KMS-11 (cell line): ENCODE measurements around the gene STARD9.
"Not testable (repeated sequence)": the region's sequence is repeated elsewhere in the genome, so short reads cannot be mapped to it uniquely, and the experiment has no call there.

Source experiments
- H2AFZ ChIP-seq: fragments of 200-600 bp; sonication (generic); 2 replicates; pipeline ENCODE4 v1.6.1; 2016; ENCODE audit warnings: antibody characterized with exemption, mixed run types, low read depth
- H3K27ac ChIP-seq: fragments of 200-600 bp; sonication (generic); 2 replicates; pipeline ENCODE4 v1.6.1; 2016; ENCODE audit warnings: mild to moderate bottlenecking, mixed run types
- H3K27me3 ChIP-seq: fragments of 200-600 bp; sonication (generic); 2 replicates; pipeline ENCODE4 v1.6.1; 2017; ENCODE audit warnings: mild to moderate bottlenecking, low read depth, mixed run types, moderate library complexity; ENCODE audit not compliant: insufficient read depth
- H3K36me3 ChIP-seq: fragments of 200-600 bp; sonication (generic); 2 replicates; pipeline ENCODE4 v1.6.1; 2017; ENCODE audit warnings: mild to moderate bottlenecking, mixed run types; ENCODE audit not compliant: insufficient read depth
- H3K4me1 ChIP-seq: fragments of 200-600 bp; sonication (generic); 2 replicates; pipeline ENCODE4 v1.6.1; 2016; ENCODE audit warnings: mild to moderate bottlenecking, low read depth, mixed run types; ENCODE audit not compliant: poor library complexity, severe bottlenecking
- H3K4me2 ChIP-seq: fragments of 200-600 bp; sonication (generic); 2 replicates; pipeline ENCODE4 v1.7.0; 2016; ENCODE audit warnings: mild to moderate bottlenecking, mixed run types
- H3K4me3 ChIP-seq: fragments of 200-600 bp; sonication (generic); IDR thresholded peaks from 2 replicates; pipeline ENCODE4 v1.6.1; 2017; ENCODE audit warnings: low read depth, low read length, mixed read lengths; ENCODE audit not compliant: insufficient read depth
- H3K79me2 ChIP-seq: fragments of 200-600 bp; sonication (generic); 2 replicates; pipeline ENCODE4 v1.6.1; 2016; ENCODE audit warnings: low read depth, mixed run types; ENCODE audit not compliant: insufficient read depth
- H3K9ac ChIP-seq: fragments of 200-600 bp; sonication (generic); 2 replicates; pipeline ENCODE4 v1.6.1; 2016; ENCODE audit warnings: mild to moderate bottlenecking, mixed run types
- H4K20me1 ChIP-seq: fragments of 200-600 bp; sonication (generic); 2 replicates; pipeline ENCODE4 v1.6.1; 2016; ENCODE audit warnings: mild to moderate bottlenecking, mixed run types; ENCODE audit not compliant: insufficient read depth
- CTCF ChIP-seq: fragments of 200-600 bp; sonication (generic); conservative IDR thresholded peaks from 2 replicates; pipeline ENCODE4 v1.6.1; 2017; ENCODE audit warnings: low read depth, mild to moderate bottlenecking, antibody characterized with exemption, low read length, moderate library complexity, mixed read lengths

Gene STARD9

GRCh38 chr15:42553554-42553953 is 21.9 kb upstream of the STARD9 start:
- Histone ChIP-seq H2AFZ (no peak overlapping the region), H3K9ac (no peak overlapping the region), H3K4me3 (no peak overlapping the region), H3K4me1 (peaks cover 35% of the 10 kb centered on the region), H3K36me3 (no peaks in the 10 kb centered on the region), H3K27me3 (no peaks in the 10 kb centered on the region), H3K4me2 (0 out of 2 replicates have a peak overlapping the region, but pooled peaks have one; percentile 5), H3K27ac (no peak overlapping the region), H4K20me1 (no peaks in the 10 kb centered on the region), H3K79me2 (peaks cover 81% of the 10 kb centered on the region)
- TF ChIP-seq CTCF, result no peak

GRCh38 chr15:42556550-42557207 is 18.7 kb upstream of the STARD9 start:
- H4K20me1 ChIP-seq, H3K4me2 ChIP-seq, H2AFZ ChIP-seq, H3K27ac ChIP-seq, H3K4me3 ChIP-seq, H3K9ac ChIP-seq, H3K36me3 ChIP-seq, H3K27me3 ChIP-seq: not testable (repeated sequence)
- peaks cover 15% of the 10 kb centered on the region for H3K4me1 ChIP-seq
- peaks cover 51% of the 10 kb centered on the region for H3K79me2 ChIP-seq

GRCh38 chr15:42558739-42559138 is 16.7 kb upstream of the STARD9 start:
- Histone ChIP-seq H3K4me1 (peaks cover 3% of the 10 kb centered on the region), H3K4me3 (no peak overlapping the region), H3K9ac (no peak overlapping the region), H2AFZ (no peak overlapping the region), H3K79me2 (peaks cover 31% of the 10 kb centered on the region; the same call in 1 of the 2 replicates), H4K20me1 (no peaks in the 10 kb centered on the region), H3K27me3 (no peaks in the 10 kb centered on the region), H3K4me2 (no peak overlapping the region), H3K36me3 (no peaks in the 10 kb centered on the region; the same call in 1 of the 2 replicates), H3K27ac (no peak overlapping the region)
- TF ChIP-seq CTCF, result no peak

- no peak overlapping the region for H3K4me3 ChIP-seq
- H3K79me2 ChIP-seq, result peaks cover 34% of the 10 kb centered on the region; the same call in 1 of the 2 replicates
- peak overlapping the region; percentile 77; the same call in 1 of the 2 replicates for H3K9ac ChIP-seq
- no peaks in the 10 kb centered on the region for H3K27me3 ChIP-seq
- H2AFZ ChIP-seq, result peak overlapping the region; percentile 85
- no peaks in the 10 kb centered on the region for H3K36me3 ChIP-seq
- H3K4me1 ChIP-seq, result peaks cover 46% of the 10 kb centered on the region
- peak overlapping the region; percentile 95 for H3K4me2 ChIP-seq
- H4K20me1 ChIP-seq, result no peaks in the 10 kb centered on the region
- H3K27ac ChIP-seq, result peak overlapping the region; percentile 29
- TF ChIP-seq CTCF, result no peak
Observed at GRCh38 chr15:42576040-42576594, 711 bp downstream of the STARD9 start.

GRCh38 chr15:42576776-42577175 is 1.4 kb downstream of the STARD9 start:
- H3K27me3 ChIP-seq, result no peaks in the 10 kb centered on the region
- H3K36me3 ChIP-seq, result no peaks in the 10 kb centered on the region
- no peak overlapping the region for H2AFZ ChIP-seq
- H3K4me2 ChIP-seq, result peak overlapping the region; percentile 95
- no peaks in the 10 kb centered on the region for H4K20me1 ChIP-seq
- H3K4me1 ChIP-seq, result peaks cover 49% of the 10 kb centered on the region
- H3K79me2 ChIP-seq, result peaks cover 38% of the 10 kb centered on the region; the same call in 1 of the 2 replicates
- no peak for TF ChIP-seq CTCF
- H3K9ac ChIP-seq, result no peak overlapping the region
- H3K4me3 ChIP-seq, result no peak overlapping the region
- no peak overlapping the region; the same call in 1 of the 2 replicates for H3K27ac ChIP-seq
